Skeletal muscle tissue (tissue), 4 donors: ENCODE data around the gene DTD1. TPM values are rescaled to one million over a fixed set of nuclear protein-coding genes. Genes with fewer than 3 reads are reported as not detected.

Source experiments
- H3K27ac ChIP-seq: one replicate; pipeline ENCODE4 v1.7.0; 2013; ENCODE audit warnings: mild to moderate bottlenecking, low read depth, low read length, inconsistent platforms
- H3K27me3 ChIP-seq, 3 donors: one replicate each; pipeline ENCODE4 v1.7.0; 2013; ENCODE audit warnings: low read length in 3 of 3; ENCODE audit not compliant: control insufficient read depth in 3 of 3, insufficient read depth in 3 of 3
- H3K36me3 ChIP-seq, 3 donors: one replicate each; pipeline ENCODE4 v1.7.0; 2013; ENCODE audit warnings: low read length in 3 of 3; ENCODE audit not compliant: control insufficient read depth in 3 of 3, insufficient read depth in 3 of 3
- H3K4me1 ChIP-seq, 3 donors: one replicate each; pipeline ENCODE4 v1.7.0; 2013; ENCODE audit warnings: low read length in 3 of 3, mild to moderate bottlenecking in 3 of 3; ENCODE audit not compliant: control insufficient read depth in 3 of 3, insufficient read depth in 3 of 3
- H3K4me3 ChIP-seq, 3 donors: one replicate each; pipeline ENCODE4 v1.7.0; 2013; ENCODE audit warnings: low read length in 3 of 3
- H3K9ac ChIP-seq, 3 donors: one replicate each; pipeline ENCODE4 v1.7.0; 2013; ENCODE audit warnings: low read length in 3 of 3, mild to moderate bottlenecking in 3 of 3, moderate library complexity in 2 of 3, low read depth in 1 of 3
- H3K9me3 ChIP-seq, 3 donors: one replicate each; pipeline ENCODE4 v1.7.0; 2013; ENCODE audit warnings: low read length in 3 of 3; ENCODE audit not compliant: control insufficient read depth in 3 of 3
- total RNA-seq: library from RNA; depleted of rRNA; stranded (reverse); fragments of >200 nt; gene quantifications from one replicate; pipeline ENCODE4 v1.2.3, GENCODE V29; 2014
- donor health status: Osteomylitis.

DTD1 gene
- total RNA-seq, 1 donor from 2014 or later: 21.4 TPM

DNA sequence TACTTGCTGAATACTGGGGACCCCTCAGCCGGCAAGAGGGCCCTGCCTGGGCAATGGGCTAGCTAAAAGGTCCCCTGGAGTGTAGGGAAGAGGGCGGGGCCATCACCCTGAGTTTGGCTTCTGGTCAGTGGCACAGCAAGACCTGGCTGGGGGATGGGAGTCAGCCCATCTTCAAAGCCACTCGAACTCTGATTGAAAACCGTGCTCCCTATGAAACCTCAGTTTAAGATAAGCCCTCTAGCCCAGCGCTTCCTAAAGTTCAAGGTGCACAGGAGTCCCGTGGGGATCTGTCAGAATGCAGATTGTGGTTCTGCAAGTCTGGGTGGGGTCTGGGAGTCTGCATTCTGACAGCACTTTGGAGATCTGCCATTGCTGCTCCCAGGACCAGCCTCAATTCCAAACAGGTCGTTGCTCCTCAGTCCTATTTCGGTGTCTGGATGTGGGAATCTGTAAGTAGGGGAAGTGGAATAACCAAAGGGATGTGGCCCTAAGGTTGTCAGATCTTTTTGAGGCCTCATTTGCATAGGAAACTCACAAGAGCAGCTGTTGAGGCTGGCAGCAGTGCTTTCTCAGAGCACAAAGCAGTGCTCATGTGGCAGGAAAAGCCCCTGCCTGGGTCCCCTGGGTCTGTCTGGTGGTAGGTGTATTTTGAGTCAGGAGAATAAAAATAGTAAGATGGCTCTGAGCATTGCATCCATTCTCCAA, 140.5 kb downstream of the DTD1 start:
- Histone ChIP-seq H3K4me1 (peaks cover 0 to 6% (median 0%) of the 10 kb centered on the region in 3 donors), H3K36me3 (no peaks in the 10 kb centered on the region), H3K27me3 (no peaks in the 10 kb centered on the region), H3K27ac (no peak overlapping the region), H3K4me3 (no peak overlapping the region), H3K9me3 (no peaks in the 10 kb centered on the region), H3K9ac (no peak overlapping the region)

DNA sequence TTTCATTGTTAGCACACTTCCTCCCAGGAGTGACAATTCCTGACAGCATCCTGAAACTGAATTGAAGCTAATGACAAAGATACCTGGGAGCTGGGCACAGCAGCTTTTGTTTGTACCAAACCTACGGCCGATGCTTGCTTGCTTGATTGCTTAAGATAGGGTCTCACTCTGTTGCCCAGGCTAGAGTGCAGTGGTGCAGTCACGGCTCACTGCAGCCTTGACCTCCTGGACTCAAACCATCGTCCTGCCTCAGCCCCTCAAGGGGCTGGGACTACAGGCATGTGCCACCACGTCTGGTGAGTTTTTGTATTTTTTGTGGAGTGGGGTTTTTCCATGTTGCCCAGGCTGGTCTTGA, 141.0 kb downstream of the DTD1 start:
- peaks cover 0 to 6% (median 0%) of the 10 kb centered on the region in 3 donors for H3K4me1 ChIP-seq
- H3K36me3 ChIP-seq: no peaks in the 10 kb centered on the region
- no peak overlapping the region for H3K4me3 ChIP-seq
- H3K27me3 ChIP-seq: no peaks in the 10 kb centered on the region
- no peaks in the 10 kb centered on the region for H3K9me3 ChIP-seq
- H3K9ac ChIP-seq: no peak overlapping the region
- H3K27ac ChIP-seq: no peak overlapping the region

DNA sequence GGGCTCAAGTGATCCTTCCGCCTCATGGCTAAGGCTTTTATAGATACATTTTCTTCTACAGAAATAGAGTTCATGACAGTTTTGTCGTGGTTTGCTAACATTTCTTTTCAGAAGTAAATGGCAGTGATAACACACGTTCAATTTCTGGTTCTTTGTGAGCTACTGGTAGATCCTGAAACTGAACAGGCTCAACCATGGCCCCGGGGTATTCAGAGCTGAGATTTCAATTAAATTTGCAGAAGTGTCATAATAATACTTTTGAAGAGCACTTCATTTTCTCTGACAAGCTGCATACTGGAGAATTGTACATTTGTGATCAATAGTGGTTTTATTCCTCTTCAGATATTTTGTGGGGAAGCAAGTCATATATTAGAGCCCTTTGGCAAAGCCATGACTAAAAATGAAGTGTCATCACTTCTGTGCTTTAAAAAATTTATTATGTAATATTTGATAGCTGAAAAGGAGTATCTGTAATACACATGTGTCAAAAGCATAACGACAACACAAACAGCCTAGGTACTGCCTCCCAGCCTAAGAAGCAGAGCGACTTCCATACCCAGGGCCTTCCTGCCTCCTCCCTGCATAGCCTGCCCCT, 141.5 kb downstream of the DTD1 start:
- H3K9ac ChIP-seq: no peak overlapping the region
- H3K36me3 ChIP-seq: no peaks in the 10 kb centered on the region
- peaks cover 0 to 6% (median 0%) of the 10 kb centered on the region in 3 donors for H3K4me1 ChIP-seq
- no peak overlapping the region for H3K4me3 ChIP-seq
- no peaks in the 10 kb centered on the region for H3K27me3 ChIP-seq
- no peaks in the 10 kb centered on the region for H3K9me3 ChIP-seq
- H3K27ac ChIP-seq: no peak overlapping the region

DNA sequence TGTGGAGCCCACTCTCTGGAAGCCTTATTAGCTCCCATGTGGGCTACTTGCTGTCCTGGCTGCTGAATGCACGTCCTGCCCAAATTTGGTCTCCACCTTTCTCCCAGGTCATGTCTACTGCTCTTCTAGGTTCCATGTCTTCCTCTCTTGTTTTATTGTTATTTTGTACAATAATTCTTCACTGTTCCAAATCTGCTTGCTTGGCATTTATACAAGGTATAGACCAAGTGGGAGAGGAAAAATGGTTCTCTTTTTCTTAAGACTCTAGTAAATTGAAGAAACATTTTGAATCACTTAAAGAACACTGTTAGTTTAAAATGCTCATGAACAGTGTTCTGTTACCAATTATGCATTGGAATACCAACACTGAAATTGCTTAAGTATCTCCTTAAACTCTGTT, 144.1 kb downstream of the DTD1 start:
- Histone ChIP-seq H3K27ac (no peak overlapping the region), H3K9ac (no peak overlapping the region), H3K36me3 (no peaks in the 10 kb centered on the region), H3K4me3 (no peak overlapping the region), H3K27me3 (no peaks in the 10 kb centered on the region), H3K4me1 (peaks cover 0 to 6% (median 3%) of the 10 kb centered on the region in 3 donors), H3K9me3 (no peaks in the 10 kb centered on the region)

DNA sequence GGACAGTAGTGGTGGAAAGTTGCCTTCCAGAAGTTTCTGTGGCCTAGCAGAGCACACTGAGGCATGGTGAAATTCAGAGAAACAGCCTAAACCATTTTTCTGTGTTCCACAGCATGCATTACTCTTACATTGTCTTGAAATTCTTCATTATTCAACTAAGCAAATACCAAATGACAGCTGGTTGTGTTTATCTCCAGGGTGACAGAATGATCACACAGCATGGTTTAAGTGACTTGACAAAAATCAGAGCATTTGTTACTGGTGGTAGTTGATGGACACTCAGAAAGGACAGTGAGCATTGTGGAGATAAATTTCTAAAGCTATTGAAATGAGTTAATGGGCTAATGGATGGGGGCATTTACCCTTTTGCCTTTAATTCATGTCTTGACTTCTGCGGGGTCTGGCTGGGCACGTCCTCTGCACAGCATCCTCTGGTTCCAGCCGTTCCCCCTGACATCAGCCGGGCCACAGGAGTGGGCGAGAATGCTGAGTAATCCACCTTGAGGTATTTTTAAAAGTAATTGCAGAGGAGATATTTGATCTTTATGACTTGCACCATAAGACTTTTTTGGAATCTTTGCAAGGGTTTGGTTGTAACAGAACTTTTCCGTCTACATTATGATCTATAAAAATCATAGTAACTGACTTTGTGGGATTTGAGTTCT, 146.8 kb downstream of the DTD1 start:
- Histone ChIP-seq H3K36me3 (no peaks in the 10 kb centered on the region), H3K4me3 (no peak overlapping the region), H3K27me3 (no peaks in the 10 kb centered on the region), H3K27ac (no peak overlapping the region), H3K9ac (no peak overlapping the region), H3K4me1 (peaks cover 0 to 3% (median 0%) of the 10 kb centered on the region in 3 donors), H3K9me3 (no peaks in the 10 kb centered on the region)

DNA sequence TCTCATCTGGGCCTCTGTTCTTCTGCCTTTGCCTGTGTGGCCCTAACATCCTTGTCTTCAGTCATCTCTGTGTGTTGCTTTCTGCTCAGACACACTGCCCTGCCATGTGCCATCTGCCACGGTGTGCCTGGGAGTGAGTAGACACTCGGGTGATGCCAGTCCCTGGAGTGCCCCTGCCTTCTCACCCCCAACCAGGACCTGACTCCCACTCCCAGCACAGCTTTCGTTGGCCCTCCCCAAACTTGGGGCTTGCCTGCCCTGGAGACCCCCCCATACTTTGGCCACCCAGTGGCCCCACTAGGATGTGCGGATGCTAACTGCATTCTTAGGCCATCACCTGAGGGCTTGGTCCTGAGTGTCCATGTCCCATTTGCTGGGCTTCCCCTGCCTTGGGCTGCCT, 149.3 kb downstream of the DTD1 start:
- no peaks in the 10 kb centered on the region for H3K9me3 ChIP-seq
- no peaks in the 10 kb centered on the region for H3K27me3 ChIP-seq
- peaks cover 0 to 3% (median 0%) of the 10 kb centered on the region in 3 donors for H3K4me1 ChIP-seq
- H3K27ac ChIP-seq: no peak overlapping the region
- H3K9ac ChIP-seq: no peak overlapping the region
- H3K36me3 ChIP-seq: no peaks in the 10 kb centered on the region
- no peak overlapping the region for H3K4me3 ChIP-seq

DNA sequence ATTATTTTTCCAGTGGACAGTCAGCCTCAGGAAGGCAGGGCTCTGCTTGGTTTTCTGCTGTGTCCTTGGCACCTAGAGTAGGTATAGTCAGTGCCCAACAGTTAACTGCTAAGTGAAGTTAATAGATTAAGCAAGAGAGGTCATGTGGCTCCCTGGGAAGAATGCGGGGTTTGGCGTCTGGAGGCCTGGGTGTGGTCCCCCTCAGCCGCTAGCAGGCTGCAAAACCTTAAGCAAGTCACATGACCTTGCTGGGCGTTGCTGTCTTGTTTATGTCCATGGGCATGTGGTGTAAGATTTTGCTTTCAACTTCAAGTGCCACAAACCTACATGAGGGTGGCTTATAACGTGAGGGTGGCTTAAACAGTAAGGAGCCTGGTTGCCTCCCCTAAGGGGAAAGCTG, 150.2 kb downstream of the DTD1 start:
- no peaks in the 10 kb centered on the region for H3K36me3 ChIP-seq
- H3K9me3 ChIP-seq: no peaks in the 10 kb centered on the region
- H3K27me3 ChIP-seq: no peaks in the 10 kb centered on the region
- H3K4me3 ChIP-seq: no peak overlapping the region
- no peak overlapping the region for H3K27ac ChIP-seq
- no peak overlapping the region for H3K9ac ChIP-seq
- peaks cover 0 to 3% (median 0%) of the 10 kb centered on the region in 3 donors for H3K4me1 ChIP-seq

DNA sequence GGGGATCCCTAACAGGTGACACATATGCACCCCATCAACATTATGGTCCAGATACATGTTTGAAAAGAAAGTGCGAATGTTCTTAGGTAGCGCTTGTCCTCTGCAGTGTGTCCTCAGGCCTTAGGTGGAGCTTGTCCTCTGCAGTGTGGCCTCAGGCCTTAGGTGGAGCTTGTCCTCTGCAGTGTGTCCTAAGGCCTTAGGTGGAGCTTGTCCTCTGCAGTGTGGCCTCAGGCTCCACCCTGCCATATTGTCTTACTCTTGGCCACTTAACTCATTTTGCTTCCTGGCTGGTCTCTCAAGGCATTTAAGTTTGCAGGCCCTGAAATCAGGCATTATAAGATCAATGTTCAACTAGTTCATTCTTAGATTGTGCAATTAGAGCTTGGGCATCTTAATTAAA, 151.0 kb downstream of the DTD1 start:
- no peak overlapping the region for H3K9ac ChIP-seq
- H3K27ac ChIP-seq: no peak overlapping the region
- no peaks in the 10 kb centered on the region for H3K9me3 ChIP-seq
- no peaks in the 10 kb centered on the region for H3K27me3 ChIP-seq
- no peak overlapping the region for H3K4me3 ChIP-seq
- H3K36me3 ChIP-seq: no peaks in the 10 kb centered on the region
- peaks cover 0 to 3% (median 0%) of the 10 kb centered on the region in 3 donors for H3K4me1 ChIP-seq

DNA sequence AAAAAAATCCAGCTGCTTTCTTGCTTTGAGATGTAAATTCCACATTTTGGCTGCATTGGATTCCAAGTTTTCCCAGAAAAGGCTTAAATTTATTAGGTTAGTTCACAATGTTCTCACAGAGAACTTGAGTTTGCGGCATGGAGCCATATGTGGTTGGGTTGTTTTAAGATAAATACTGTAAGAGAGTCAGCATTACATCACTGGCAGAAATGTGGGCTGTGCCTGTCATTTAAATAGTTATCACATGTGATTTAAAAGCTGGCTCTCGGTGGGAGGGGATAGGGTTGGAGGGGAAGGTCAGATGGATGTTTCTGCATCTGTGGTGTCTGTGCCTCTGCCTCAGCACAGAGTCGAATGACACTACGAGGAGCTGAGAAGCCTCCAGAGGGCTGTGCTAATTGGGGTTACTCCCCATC, 151.9 kb downstream of the DTD1 start:
- no peak overlapping the region for H3K4me3 ChIP-seq
- no peak overlapping the region for H3K27ac ChIP-seq
- H3K9ac ChIP-seq: no peak overlapping the region

DNA sequence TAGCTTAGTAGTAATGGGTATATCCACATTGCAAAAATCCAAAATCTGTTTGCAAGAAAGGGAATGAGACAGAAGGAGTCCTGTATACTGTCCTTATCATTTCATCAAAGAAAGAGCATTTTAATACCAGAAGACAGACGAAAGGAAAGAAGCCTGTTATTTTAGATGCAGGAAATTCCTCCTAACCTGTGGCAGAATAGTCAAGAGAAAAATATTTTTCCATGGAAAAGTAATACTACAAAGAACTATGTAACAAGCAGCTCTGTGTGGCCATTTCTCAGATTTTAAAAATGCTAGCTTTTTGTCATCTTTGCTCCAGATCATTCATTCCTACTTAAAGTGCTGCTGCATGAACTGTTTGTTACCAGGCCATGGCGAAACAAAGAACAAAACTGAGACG, 152.9 kb downstream of the DTD1 start:
- H3K36me3 ChIP-seq: peaks cover 4 to 5% (median 4%) of the 10 kb centered on the region in 3 donors
- no peaks in the 10 kb centered on the region for H3K4me1 ChIP-seq
- H3K9me3 ChIP-seq: no peaks in the 10 kb centered on the region
- H3K27ac ChIP-seq: no peak overlapping the region
- H3K27me3 ChIP-seq: no peaks in the 10 kb centered on the region
- H3K4me3 ChIP-seq: no peak overlapping the region
- H3K9ac ChIP-seq: no peak overlapping the region

More for the DNA sequence above, 151.9 kb downstream of the DTD1 start:
- no peaks in the 10 kb centered on the region for H3K9me3 ChIP-seq
- H3K4me1 ChIP-seq: peaks cover 0 to 3% (median 0%) of the 10 kb centered on the region in 3 donors
- H3K36me3 ChIP-seq: peaks cover under 1 to 4% (median 2%) of the 10 kb centered on the region in 3 donors
- no peaks in the 10 kb centered on the region for H3K27me3 ChIP-seq
